HG03521 (cell line): Measurements from ENCODE around the gene CD14.
"Not testable (repeated sequence)": the region's sequence is repeated elsewhere in the genome, so short reads cannot be mapped to it uniquely, and the experiment has no call there.

ENCODE experiments used
- ATAC-seq: cut with Tn5 transposase; IDR thresholded peaks from one replicate; pipeline ENCODE4 v1.9.1; 2021; ENCODE audit warnings: mild to moderate bottlenecking, moderate library complexity; ENCODE audit not compliant: unreplicated experiment

Gene CD14

DNA sequence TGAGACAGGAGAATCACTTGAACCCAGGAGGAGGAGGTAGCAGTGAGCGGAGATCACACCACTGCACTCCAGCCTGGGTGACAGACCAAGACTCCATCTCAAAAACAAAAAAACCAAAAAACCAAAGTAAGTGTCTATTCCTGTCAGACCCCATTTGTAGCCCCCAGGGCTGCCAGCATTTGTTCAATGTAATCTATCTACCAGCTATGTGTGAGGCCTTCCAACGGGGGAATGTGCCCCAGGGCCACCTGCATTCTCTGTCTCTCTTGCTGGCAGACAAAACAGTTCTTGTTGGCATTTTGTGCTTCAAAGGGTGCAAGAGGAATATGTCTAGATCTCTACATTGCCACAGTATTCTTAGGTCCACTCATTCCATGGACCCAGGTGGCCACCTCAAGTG is 34.1 kb downstream of the CD14 start:
- no peak for ATAC-seq

- no peak for ATAC-seq
These were observed 36.6 kb downstream of the CD14 start for GRCh38 chr5:140596321-140596741.

DNA sequence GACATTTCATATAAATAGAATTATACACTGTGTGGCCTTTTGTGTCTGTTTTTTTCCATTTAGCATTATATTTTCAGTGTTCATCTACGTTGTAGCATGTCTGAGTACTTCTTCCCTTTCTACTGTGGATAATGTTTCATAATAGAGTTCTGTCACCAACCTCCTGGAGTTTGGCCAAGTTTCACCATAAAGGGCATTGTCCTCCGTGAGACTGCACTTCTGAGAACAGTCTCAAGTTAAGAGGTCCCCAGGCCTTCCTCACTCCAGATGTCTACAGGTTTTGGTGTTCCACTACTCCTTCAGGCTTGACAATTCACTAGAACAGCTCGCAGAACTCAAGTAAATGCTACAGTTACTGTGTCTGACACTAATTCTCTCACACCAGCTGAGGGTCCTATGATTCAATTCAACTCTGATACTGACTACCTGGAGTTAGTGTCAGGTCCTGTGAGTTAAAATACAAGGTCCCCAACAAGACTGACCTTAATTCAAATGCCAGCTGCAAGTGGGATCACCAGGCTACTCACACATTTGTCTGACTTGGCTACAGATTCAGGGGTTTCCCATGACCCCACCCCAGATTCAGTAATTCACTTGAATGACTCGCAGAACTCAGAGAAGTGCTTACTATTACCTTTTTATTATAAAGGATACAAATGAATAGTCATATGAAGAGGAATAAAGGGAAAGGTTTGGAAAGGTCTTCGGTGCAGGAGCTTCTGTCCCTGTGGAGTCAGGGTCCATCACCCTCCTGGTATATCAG is 37.3 kb downstream of the CD14 start:
- ATAC-seq = no peak

DNA sequence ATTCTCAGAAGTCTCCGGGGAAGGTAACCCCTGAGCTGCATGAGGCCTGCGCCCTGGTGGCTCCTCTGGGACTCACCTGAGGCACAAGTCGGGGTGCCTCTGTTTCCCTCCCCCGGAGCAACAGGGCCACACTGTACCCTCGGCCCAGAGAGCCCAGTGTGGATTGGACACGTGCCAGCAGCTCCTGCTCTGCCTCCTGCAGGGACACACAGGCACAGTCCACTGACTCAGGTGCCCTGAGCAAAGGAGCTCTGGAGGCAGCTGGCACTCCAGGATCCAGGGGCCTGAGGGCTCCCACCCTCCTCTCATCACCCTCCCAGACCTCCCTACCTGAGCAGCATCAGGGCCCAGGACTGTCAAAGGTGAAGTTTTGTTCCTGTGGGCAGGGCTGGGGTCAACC is 38.8 kb downstream of the CD14 start:
- ATAC-seq = no peak

DNA sequence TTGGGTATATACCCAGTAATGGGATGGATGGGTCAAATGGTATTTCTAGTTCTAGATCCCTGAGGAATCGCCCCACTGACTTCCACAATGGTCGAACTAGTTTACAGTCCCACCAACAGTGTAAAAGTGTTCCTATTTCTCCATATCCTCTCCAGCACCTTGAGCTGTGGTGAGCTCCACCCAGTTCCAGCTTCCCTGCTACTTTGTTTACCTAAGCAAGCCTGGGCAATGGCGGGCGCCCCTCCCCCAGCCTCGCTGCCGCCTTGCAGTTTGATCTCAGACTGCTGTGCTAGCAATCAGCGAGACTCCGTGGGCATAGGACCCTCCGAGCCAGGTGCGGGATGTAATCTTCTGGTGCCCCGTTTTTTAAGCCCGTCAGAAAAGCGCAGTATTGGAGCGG is 39.9 kb downstream of the CD14 start:
- not testable (repeated sequence) for ATAC-seq

DNA sequence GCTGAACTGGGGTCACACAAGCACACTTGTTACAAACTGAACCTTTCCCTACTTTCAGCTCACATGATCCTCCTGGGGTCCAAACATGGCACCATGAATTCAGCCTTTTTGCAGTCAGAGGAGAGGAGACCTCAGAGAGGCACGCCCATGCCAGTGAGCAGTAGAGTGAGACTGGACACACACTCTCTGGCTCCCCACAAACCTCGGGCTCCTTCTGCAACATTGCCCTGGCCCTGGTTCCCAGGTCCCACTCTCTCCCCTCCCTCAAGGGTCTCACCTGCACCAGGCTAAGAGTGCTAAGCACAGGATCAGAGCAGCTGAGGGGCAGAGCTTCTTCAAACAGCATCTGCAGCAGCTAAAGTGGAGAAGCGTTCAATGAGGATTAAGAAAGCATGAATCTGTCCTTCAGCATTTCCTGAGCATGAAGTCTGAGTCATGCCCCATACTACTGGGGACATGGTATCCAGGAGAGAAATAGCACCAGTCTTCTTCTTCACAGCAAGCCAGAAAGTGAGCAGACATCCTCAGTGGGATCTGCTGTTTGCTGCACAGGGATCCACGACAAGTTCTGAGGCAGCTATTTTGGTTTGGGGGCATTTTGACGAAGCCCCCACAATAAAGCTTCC is 41.1 kb downstream of the CD14 start:
- ATAC-seq = no peak

GRCh38 chr5:140590861-140591260 is 42.1 kb downstream of the CD14 start:
- ATAC-seq = no peak

DNA sequence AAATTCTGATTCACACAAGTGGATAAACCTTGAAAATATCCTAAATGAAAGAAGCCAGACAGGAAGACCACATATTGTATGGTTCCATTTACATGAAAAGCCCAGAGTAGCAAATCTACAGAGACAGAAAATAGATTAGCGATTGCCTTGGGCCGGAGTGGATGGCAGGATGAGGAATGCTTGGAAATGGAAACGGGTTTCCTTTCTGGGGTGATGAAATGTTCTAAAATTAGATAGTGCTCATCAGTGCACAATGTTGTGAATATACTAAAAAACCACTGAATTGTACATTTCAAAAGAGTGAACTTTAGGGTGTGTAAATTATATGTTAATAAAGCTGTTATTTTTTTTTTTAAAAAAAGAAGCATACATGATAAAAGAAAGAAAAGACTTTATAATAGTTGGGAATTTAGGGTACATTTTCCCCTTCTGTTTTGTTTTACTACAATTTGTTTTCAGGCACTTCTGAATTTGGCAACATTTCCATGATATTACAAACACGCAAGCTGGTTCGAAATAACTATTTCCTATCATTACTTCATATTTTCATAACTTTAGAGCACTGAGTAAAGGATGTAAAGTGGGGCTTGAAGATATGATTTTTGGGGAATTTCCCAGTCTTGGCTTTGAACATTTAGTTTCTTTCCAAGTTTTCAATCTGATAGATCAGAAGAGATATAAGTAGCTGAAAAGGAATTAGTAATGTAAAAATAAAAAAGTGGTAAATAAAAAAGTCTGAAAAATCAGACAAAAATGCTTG is 44.5 kb downstream of the CD14 start:
- no peak for ATAC-seq

GRCh38 chr5:140587495-140587894 is 45.5 kb downstream of the CD14 start:
- no peak for ATAC-seq
